K562 (cell line): ENCODE results near the gene MYO1F. TPM values are rescaled to one million over a fixed set of nuclear protein-coding genes. Genes with fewer than 3 reads are reported as not detected.

ENCODE experiments used
- BRF2 ChIP-seq: IDR thresholded peaks from 3 replicates; pipeline ENCODE4 v1.6.1; 2011; ENCODE audit warnings: borderline replicate concordance, mild to moderate bottlenecking; ENCODE audit not compliant: insufficient read length, insufficient read depth
- CBX5 ChIP-seq: IDR thresholded peaks from 2 replicates; pipeline ENCODE4 v1.6.1; 2014; ENCODE audit warnings: low read depth, borderline replicate concordance
- CBX8 ChIP-seq: fragments of 200-600 bp; sonication (generic); IDR thresholded peaks from 2 replicates; pipeline ENCODE4 v1.6.1; 2012; ENCODE audit warnings: borderline replicate concordance, mixed run types, low read depth, mild to moderate bottlenecking, moderate library complexity, mixed read lengths, low read length, control low read depth, inconsistent platforms; ENCODE audit not compliant: poor library complexity, severe bottlenecking; ENCODE audit errors: extremely low read depth
- FOXK2 ChIP-seq, 2 experiments: fragments of 450-650 bp; IDR thresholded peaks in 1 of 2; conservative IDR thresholded peaks in 1 of 2; 2 replicates each; pipeline ENCODE4 v1.6.1; 2016; ENCODE audit warnings: low read depth in 2 of 2, mild to moderate bottlenecking in 1 of 2
- HLTF ChIP-seq: fragments of 450-650 bp; IDR thresholded peaks from 2 replicates; pipeline ENCODE4 v1.6.1; 2016
- PHF8 ChIP-seq: fragments of 200-600 bp; sonication (generic); IDR thresholded peaks from 2 replicates; pipeline ENCODE4 v1.6.1; 2012; ENCODE audit warnings: mixed run types, mild to moderate bottlenecking, inconsistent platforms, low read length, moderate library complexity, borderline replicate concordance
- PTTG1 ChIP-seq: fragments of 450-650 bp; IDR thresholded peaks from 2 replicates; pipeline ENCODE4 v1.6.1; 2016; ENCODE audit warnings: low read depth, mild to moderate bottlenecking, missing genetic modification characterization, missing compliant biosample characterization
- TEAD1 ChIP-seq, 2 experiments: fragments of 450-650 bp in 1 of 2; sonication (generic) in 1 of 2; formaldehyde crosslinking; IDR thresholded peaks; 2 replicates each; pipeline versions ENCODE4 v1.4.0 to v1.8.0; 2020 to 2022; ENCODE audit warnings: mild to moderate bottlenecking in 2 of 2, missing genetic modification reagents in 1 of 2
- THAP12 ChIP-seq: fragments of 250-450 bp; sonication (Bioruptor Pico); IDR thresholded peaks from 2 replicates; pipeline ENCODE4 v1.9.0; 2021; ENCODE audit warnings: mild to moderate bottlenecking, inconsistent platforms
- VEZF1 ChIP-seq: fragments of 200-800 bp; sonication (Bioruptor generic); IDR thresholded peaks from 2 replicates; pipeline ENCODE4 v1.6.1; 2017; ENCODE audit warnings: missing genetic modification characterization, missing compliant biosample characterization
- YY1 ChIP-seq, 3 experiments: IDR thresholded peaks; 2 replicates each; pipeline ENCODE4 v1.6.1; 2011; ENCODE audit warnings: low read length in 2 of 3, mild to moderate bottlenecking in 2 of 3, moderate library complexity in 2 of 3, borderline replicate concordance in 1 of 3, control low read depth in 1 of 3, low read depth in 1 of 3; ENCODE audit not compliant: insufficient read depth in 3 of 3, insufficient replicate concordance in 2 of 3, control insufficient read depth in 1 of 3, insufficient read length in 1 of 3; ENCODE audit errors: extremely low read depth in 1 of 3
- ZC3H8 ChIP-seq: fragments of 450-650 bp; IDR thresholded peaks from 2 replicates; pipeline ENCODE4 v1.6.1; 2017
- ZNF143 ChIP-seq: sonication (generic); formaldehyde crosslinking; IDR thresholded peaks from 2 replicates; pipeline ENCODE4 v1.9.0; 2022; ENCODE audit warnings: mild to moderate bottlenecking, missing genetic modification reagents
- ZNF274 ChIP-seq: IDR thresholded peaks from 2 replicates; pipeline ENCODE4 v1.6.1; 2011; ENCODE audit warnings: low read depth, mild to moderate bottlenecking, low read length, moderate library complexity, borderline replicate concordance
- polyA plus RNA-seq, 8 experiments: library from polyadenylated mRNA; depleted of rRNA in 4 of 8; stranded (reverse) in 5 of 8; unstranded in 3 of 8; fragments of >200 nt; fragmentation: Nextera tagmentation in 2 of 8; fragmentation: Illumina TruSeq in 1 of 8; extraction: Ambion mirVana in 2 of 8; extraction: Trizol in 1 of 8; gene quantifications; 2 replicates each; pipeline versions ENCODE4 v1.2.1 to v1.2.3, GENCODE V29; 2011 to 2014; ENCODE audit warnings: inconsistent platforms in 1 of 8, missing spikeins in 1 of 8
- total RNA-seq, 7 experiments: library from RNA; depleted of rRNA in 6 of 7; stranded (reverse); fragments of >200 nt in 6 of 7; fragmentation: Illumina TruSeq in 2 of 7; extraction: Trizol in 2 of 7; gene quantifications; 2 replicates each; pipeline versions ENCODE4 v1.2.1 to v1.2.3, GENCODE V29; 2011 to 2021; ENCODE audit warnings: low replicate concordance in 1 of 7

MYO1F gene
- total and polyA plus RNA-seq, 9 of the 15 experiments (the other 6 are each of a cell fraction or from before 2014, with no cell fraction given): 0.78 to 9.4 (median 4.3) TPM

DNA sequence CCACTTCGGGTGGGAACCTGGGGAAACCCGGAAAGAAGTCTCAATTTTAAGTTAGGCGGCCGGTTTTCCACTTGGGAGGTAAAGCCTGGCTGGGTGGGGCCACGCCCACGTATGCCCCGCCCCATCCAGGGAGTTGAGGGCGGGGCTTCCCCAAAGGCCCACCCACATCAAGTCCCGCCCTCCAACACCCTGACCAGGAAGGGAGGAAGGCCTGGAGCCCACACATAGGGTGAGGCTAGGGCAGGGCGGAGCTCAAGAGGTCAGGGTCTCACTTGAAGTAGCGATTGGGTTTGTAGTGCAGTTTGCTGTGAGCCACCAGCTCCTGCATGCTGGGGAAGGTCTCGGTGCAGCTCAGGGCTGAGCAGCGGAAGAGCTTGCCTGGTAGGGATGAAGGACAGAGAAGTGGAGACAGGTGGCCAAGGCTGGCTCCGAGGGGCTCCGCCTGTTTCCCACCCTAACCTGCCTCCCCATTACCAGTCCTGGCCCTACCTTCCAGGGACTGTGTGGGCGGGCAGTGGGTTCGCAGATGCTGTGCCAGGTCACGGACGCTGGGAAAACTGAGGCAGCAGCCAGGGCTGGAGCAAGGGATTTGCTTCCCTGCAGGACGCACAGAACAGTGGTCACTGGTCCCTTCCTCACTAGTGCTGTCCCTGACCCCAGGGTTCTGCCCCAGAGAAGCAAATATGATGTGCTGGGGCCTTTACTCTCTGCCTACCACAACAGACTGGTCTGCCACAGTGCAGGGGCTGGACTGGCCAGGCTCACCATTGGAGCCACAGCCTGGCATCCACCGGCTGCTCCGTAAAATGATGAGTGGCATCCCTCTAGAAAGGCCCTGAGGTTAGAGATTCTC is 64.9 kb downstream of the MYO1F start (continued):
- TF ChIP-seq VEZF1 (CRISPR knock-in tag) (no peak), CBX8 (no peak), CBX5 (peak; percentile 43; the same call in 1 of the 2 replicates), ZNF143 (CRISPR knock-in tag) (no peak), HLTF (no peak), ZNF274 (no peak), FOXK2 (conservative IDR thresholded peaks at IDR 0.05 in 1 of 2, IDR thresholded peaks at IDR 0.05 in 1 of 2; ENCODE audit: low read depth in 2 of 2) (no peak), TEAD1 (CRISPR knock-in tag; IDR thresholded peaks at IDR 0.05) (no peak), THAP12 (CRISPR knock-in tag) (peak; percentile 39; the same call in 1 of the 2 replicates), YY1 (IDR thresholded peaks at IDR 0.05; ENCODE audit: borderline replicate concordance in 1 of 3, control insufficient read depth in 1 of 3, extremely low read depth in 1 of 3, insufficient read depth in 3 of 3, insufficient read length in 1 of 3, insufficient replicate concordance in 2 of 3, low read depth in 1 of 3, low read length in 2 of 3) (no peak), BRF2 (no peak), PTTG1 (tag) (no peak), ZC3H8 (no peak), PHF8 (peak; percentile 18; the same call in 1 of the 2 replicates)
